Measurements from ENCODE around the gene ACSS1.

GRCh38 chr20:25046736-25047666 lies 10.9 kb downstream of the ACSS1 start:
- TF ChIP-seq, protein P1, sequence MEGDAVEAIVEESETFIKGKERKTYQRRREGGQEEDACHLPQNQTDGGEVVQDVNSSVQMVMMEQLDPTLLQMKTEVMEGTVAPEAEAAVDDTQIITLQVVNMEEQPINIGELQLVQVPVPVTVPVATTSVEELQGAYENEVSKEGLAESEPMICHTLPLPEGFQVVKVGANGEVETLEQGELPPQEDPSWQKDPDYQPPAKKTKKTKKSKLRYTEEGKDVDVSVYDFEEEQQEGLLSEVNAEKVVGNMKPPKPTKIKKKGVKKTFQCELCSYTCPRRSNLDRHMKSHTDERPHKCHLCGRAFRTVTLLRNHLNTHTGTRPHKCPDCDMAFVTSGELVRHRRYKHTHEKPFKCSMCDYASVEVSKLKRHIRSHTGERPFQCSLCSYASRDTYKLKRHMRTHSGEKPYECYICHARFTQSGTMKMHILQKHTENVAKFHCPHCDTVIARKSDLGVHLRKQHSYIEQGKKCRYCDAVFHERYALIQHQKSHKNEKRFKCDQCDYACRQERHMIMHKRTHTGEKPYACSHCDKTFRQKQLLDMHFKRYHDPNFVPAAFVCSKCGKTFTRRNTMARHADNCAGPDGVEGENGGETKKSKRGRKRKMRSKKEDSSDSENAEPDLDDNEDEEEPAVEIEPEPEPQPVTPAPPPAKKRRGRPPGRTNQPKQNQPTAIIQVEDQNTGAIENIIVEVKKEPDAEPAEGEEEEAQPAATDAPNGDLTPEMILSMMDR (conservative IDR thresholded peaks at IDR 0.05; ENCODE audit: low read depth, low read length) = no peak
- TF ChIP-seq EZH2phosphoT487 (IDR thresholded peaks at IDR 0.05; ENCODE audit: borderline replicate concordance, low read length) = no peak
